ENCODE data around the gene ZBTB46.

Gene ZBTB46

DNA sequence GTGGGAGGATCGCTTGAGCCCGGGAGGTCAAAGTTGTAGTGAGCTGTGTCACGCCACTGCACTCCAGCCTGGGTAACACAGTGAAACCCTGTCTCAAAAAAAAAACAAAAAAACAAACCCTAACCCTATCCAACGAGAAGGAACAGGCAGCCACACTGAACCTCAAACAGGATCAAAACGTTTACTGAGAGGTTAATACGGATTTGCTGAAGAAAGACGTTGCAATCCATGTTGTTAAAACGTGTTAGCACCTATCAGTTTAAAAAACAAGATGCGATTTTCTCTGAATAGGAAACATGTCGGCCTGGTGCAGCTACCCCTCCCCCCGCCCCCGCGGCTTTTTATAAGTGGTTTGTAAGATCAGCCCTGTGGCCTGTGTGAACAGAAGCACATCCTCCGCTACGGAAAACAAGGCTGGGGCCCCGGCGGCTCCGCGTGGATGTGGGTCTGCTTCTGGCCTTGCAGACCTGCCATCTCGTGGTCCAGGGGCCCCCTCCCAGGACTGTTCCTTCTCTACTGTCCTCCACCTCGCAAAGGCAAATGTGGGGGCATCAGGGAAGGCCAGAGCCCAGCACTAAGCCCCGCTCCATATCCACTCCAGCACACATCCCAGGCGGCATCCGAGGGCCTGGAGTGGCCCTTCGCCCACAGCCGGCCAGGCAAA, 80.1 kb downstream of the ZBTB46 start:
- TF ChIP-seq, protein P1, sequence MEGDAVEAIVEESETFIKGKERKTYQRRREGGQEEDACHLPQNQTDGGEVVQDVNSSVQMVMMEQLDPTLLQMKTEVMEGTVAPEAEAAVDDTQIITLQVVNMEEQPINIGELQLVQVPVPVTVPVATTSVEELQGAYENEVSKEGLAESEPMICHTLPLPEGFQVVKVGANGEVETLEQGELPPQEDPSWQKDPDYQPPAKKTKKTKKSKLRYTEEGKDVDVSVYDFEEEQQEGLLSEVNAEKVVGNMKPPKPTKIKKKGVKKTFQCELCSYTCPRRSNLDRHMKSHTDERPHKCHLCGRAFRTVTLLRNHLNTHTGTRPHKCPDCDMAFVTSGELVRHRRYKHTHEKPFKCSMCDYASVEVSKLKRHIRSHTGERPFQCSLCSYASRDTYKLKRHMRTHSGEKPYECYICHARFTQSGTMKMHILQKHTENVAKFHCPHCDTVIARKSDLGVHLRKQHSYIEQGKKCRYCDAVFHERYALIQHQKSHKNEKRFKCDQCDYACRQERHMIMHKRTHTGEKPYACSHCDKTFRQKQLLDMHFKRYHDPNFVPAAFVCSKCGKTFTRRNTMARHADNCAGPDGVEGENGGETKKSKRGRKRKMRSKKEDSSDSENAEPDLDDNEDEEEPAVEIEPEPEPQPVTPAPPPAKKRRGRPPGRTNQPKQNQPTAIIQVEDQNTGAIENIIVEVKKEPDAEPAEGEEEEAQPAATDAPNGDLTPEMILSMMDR (IDR thresholded peaks at IDR 0.05; ENCODE audit: low read depth, low read length): no peak
- no peak for DNase-seq (ENCODE audit: low read depth, low spot score)
- in situ Hi-C loops (cut with HindIII; ENCODE audit: low sequenced_read_pairs): no loop called here
- no peak overlapping the region for H3K4me3 ChIP-seq (ENCODE audit: low read depth, low read length)

DNA sequence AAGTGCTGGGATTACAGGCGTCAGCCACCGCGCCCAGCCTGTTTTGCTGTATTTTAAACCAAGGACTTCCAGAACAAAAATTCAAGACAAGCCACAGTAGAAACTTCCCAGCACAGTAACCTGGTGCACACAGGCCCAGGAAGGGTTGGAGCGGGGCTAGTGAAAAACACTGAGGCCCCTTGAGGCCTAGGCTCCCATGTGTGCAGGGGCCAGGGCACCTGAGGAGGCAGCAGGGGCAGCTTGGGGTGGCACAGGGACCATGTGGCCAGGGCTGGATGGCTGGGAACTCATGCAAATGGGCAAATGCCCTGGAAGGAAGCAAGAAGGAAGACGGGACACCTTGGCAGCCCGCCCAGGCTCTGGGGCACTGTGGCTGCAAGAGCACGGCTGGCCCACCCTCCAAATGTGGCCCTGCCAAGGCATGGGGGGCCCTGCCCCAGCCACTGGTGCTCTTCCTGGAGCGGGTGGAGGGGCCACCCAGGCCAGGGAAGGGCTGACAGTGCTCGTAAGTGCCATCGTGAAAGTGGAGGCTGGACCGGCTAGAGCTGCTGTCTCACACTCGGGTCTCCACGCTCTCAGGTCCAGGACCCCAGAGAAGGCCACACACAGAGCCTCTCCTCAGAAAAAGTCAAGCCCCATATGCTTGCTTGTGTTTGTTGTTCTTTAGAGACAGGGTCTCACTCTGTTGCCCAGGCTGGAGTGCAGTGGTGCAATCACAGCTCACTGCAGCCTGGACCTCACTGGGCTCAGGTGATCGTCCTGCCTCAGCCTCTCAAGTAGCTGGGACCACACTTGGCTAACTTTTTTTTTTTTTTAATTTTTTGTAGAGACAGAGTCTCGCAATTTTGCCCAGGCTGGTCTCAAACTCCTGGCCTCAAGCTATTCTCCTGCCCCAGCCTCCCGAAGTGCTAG, 81.2 kb downstream of the ZBTB46 start:
- in situ Hi-C loops (cut with HindIII; ENCODE audit: low sequenced_read_pairs): no loop called here
- no peak overlapping the region for H3K4me3 ChIP-seq (ENCODE audit: low read depth, low read length)
- TF ChIP-seq, protein P1 (IDR thresholded peaks at IDR 0.05; ENCODE audit: low read depth, low read length): no peak
- no peak for DNase-seq (ENCODE audit: low read depth, low spot score)

DNA sequence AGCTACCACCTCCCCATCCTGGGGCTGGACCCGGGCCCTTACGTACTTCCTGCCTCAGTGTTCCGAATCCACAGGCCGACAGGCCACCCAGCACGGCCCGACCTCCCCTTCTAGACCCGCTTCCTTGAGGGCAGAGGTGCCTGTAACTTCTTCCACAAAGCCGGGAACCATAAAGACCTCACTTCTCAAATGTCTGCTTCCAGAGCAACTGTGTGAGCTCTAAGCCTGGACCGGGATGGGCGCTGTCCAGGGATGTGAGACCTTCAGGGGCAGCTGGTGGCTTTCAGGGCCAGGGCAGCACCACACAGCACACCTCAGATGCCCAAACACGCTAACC, 82.2 kb downstream of the ZBTB46 start:
- TF ChIP-seq, protein P1 (IDR thresholded peaks at IDR 0.05; ENCODE audit: low read depth, low read length): no peak
- H3K4me3 ChIP-seq (ENCODE audit: low read depth, low read length): no peak overlapping the region
- no peak for DNase-seq (ENCODE audit: low read depth, low spot score)
- in situ Hi-C loops (cut with HindIII; ENCODE audit: low sequenced_read_pairs): no loop called here

DNA sequence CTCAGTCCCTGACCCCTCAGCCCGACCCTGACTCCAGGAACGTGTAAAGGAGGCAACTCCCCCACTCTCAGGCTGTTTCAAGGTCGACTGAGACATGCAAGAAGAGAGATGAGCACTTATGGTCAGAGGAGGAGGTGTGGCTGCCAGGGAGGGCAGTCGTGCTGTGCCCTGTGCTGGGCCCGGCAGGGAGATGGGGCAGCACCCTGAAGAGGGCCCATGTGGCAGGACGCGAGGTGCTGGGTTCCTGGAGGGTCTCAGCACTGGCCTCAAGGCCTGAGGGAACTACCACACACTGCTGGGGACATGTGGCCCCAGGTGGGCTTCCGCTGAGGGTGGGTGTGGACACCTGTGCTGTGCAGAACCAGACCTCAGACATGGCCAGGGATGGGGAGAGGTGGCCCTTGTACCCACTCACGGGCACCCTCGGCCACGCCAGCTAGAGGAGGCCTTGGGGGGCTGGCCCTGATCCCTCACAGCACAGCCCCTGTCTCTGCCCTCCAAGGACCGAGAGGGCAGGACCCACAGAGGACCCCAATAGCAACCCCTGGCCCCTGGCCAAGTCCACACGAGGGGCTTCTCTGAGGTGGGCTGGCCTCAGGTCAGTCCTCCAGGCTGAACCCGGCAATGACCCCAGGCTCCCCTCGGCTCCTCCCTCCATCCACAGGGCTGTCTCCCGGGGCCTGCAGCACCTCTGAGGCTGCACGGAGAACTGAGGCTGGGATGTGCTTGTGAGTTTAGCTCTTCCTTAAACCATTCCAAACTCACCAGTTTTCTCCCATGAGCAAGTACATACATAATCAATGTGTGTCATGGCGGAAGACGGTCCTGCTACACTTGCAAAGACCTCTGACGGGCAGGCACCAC, 82.8 kb downstream of the ZBTB46 start:
- DNase-seq (ENCODE audit: low read depth, low spot score): no peak
- in situ Hi-C loops (cut with HindIII; ENCODE audit: low sequenced_read_pairs): no loop called here
- TF ChIP-seq, protein P1 (IDR thresholded peaks at IDR 0.05; ENCODE audit: low read depth, low read length): no peak
- H3K4me3 ChIP-seq (ENCODE audit: low read depth, low read length): no peak overlapping the region

DNA sequence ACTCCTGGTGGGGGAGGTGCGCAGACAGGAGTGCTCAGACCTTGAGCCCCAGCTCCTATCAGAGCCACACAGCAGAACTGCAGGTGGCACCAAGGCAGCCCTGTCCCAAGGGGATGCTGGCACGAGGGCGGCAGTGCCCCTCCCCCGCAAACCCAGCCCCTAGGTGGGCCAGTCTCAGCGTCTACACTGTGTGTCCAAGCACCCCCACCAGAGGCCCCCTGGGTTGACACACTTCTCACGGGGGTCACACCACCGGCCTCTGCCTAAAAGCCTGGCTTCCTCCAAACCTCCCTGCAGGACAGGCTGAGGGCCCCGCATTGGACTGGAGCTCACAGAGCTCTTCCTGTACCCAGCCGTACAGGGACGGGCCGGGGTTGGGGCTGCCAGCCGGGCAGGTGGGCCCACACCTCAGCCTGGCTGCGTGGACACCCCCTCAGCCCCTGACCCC, 83.4 kb downstream of the ZBTB46 start:
- no peak overlapping the region for H3K4me3 ChIP-seq (ENCODE audit: low read depth, low read length)
- DNase-seq (ENCODE audit: low read depth, low spot score): no peak
- in situ Hi-C loops (cut with HindIII; ENCODE audit: low sequenced_read_pairs): no loop called here
- TF ChIP-seq, protein P1 (IDR thresholded peaks at IDR 0.05; ENCODE audit: low read depth, low read length): no peak

DNA sequence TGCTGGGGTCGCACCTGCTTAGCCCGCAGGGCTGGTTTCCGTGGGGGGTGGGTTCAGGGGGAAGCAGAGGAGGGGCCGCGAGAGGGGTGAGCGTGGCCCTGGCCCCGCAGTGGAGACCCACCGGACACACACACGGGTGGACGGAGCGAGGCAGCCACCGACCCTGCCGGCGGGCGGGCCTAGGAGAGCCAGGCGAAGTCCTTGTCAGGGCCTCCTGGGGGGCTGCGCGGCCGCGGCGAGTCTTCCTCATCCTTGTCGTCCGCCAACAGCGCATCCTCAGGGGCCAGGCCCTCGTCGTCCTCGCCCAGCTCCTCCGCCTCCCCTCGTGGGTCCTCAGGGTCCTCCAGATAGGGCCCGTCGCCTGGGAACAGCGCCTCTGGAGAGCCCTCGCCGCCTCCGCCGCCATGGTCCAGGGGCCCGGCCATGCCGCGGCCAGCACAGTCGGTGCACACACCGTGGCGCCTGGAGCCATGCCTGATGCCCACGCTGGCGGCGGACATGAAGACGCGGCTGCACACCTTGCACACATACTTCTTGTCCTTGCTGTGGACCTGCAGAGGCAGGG, 84.2 kb downstream of the ZBTB46 start:
- TF ChIP-seq, protein P1 (IDR thresholded peaks at IDR 0.05; ENCODE audit: low read depth, low read length): no peak
- no peak overlapping the region for H3K4me3 ChIP-seq (ENCODE audit: low read depth, low read length)
- no peak for DNase-seq (ENCODE audit: low read depth, low spot score)
- in situ Hi-C loops (cut with HindIII; ENCODE audit: low sequenced_read_pairs): no loop called here
